Fibroblast of lung (primary cell): ENCODE measurements around the gene ANXA2.

Experiments
- CTCF ChIP-seq, 2 donors: IDR thresholded peaks in 1 of 2; conservative IDR thresholded peaks in 1 of 2; 1 replicate in 1 of 2; 2 replicates in 1 of 2; pipeline ENCODE4 v1.5.1; 2011 to 2012; ENCODE audit warnings: low read length in 2 of 2, control low read depth in 1 of 2, inconsistent platforms in 1 of 2, low read depth in 1 of 2, mild to moderate bottlenecking in 1 of 2
- EZH2 ChIP-seq: IDR thresholded peaks from 2 replicates; pipeline ENCODE4 v1.5.1; 2012; ENCODE audit warnings: low read length, control low read depth, mild to moderate bottlenecking; ENCODE audit errors: missing control alignments

GRCh38 chr15:60326343-60326742 is 71.4 kb downstream of the ANXA2 start:
- TF ChIP-seq CTCF (conservative IDR thresholded peaks at IDR 0.05 in 1 of 2, IDR thresholded peaks at IDR 0.05 in 1 of 2; ENCODE audit: low read depth in 1 of 2, low read length in 2 of 2) (no peak), EZH2 (no peak)
